H1 (cell line): Measurements from ENCODE around the gene SMAD6. TPM values are rescaled to one million over a fixed set of nuclear protein-coding genes. Genes with fewer than 3 reads are reported as not detected.

ENCODE experiments used
- polyA plus RNA-seq, 7 experiments: library from polyadenylated mRNA; depleted of rRNA in 3 of 7; stranded (reverse) in 5 of 7; unstranded in 2 of 7; fragments of >200 nt in 5 of 7; fragments of 200-250 nt in 2 of 7; gene quantifications; 1 replicate in 5 of 7; 2 replicates in 1 of 7; 4 replicates in 1 of 7; pipeline versions ENCODE4 v1.2.1 to v1.2.3, GENCODE V29; 2011 to 2013; ENCODE audit warnings: missing spikeins in 2 of 7, mixed read lengths in 2 of 7
- total RNA-seq: library from RNA; stranded (reverse); fragmentation: NEBNext Ultra II Directional; extraction: Animal tissue kit (Norgen Biotek cat#: 25700); gene quantifications from 2 replicates; pipeline ENCODE4 v1.2.1, GENCODE V29; 2021
- TF ChIP-seq, protein P1 (sequence below): fragments of 300-600 bp; sonication (generic); IDR thresholded peaks from 2 replicates; pipeline ENCODE4 v1.7.1; 2012; ENCODE audit warnings: low read length, moderate library complexity, mild to moderate bottlenecking, inconsistent platforms; ENCODE audit not compliant: insufficient replicate concordance

SMAD6 gene
- total and polyA plus RNA-seq, 2 of the 8 experiments (the other 6 are each of a cell fraction or from before 2014, with no cell fraction given), result 1.8 to 7.0 TPM

GRCh38 chr15:66758844-66759243, 56.8 kb downstream of the SMAD6 start (continued):
- TF ChIP-seq, protein P1, sequence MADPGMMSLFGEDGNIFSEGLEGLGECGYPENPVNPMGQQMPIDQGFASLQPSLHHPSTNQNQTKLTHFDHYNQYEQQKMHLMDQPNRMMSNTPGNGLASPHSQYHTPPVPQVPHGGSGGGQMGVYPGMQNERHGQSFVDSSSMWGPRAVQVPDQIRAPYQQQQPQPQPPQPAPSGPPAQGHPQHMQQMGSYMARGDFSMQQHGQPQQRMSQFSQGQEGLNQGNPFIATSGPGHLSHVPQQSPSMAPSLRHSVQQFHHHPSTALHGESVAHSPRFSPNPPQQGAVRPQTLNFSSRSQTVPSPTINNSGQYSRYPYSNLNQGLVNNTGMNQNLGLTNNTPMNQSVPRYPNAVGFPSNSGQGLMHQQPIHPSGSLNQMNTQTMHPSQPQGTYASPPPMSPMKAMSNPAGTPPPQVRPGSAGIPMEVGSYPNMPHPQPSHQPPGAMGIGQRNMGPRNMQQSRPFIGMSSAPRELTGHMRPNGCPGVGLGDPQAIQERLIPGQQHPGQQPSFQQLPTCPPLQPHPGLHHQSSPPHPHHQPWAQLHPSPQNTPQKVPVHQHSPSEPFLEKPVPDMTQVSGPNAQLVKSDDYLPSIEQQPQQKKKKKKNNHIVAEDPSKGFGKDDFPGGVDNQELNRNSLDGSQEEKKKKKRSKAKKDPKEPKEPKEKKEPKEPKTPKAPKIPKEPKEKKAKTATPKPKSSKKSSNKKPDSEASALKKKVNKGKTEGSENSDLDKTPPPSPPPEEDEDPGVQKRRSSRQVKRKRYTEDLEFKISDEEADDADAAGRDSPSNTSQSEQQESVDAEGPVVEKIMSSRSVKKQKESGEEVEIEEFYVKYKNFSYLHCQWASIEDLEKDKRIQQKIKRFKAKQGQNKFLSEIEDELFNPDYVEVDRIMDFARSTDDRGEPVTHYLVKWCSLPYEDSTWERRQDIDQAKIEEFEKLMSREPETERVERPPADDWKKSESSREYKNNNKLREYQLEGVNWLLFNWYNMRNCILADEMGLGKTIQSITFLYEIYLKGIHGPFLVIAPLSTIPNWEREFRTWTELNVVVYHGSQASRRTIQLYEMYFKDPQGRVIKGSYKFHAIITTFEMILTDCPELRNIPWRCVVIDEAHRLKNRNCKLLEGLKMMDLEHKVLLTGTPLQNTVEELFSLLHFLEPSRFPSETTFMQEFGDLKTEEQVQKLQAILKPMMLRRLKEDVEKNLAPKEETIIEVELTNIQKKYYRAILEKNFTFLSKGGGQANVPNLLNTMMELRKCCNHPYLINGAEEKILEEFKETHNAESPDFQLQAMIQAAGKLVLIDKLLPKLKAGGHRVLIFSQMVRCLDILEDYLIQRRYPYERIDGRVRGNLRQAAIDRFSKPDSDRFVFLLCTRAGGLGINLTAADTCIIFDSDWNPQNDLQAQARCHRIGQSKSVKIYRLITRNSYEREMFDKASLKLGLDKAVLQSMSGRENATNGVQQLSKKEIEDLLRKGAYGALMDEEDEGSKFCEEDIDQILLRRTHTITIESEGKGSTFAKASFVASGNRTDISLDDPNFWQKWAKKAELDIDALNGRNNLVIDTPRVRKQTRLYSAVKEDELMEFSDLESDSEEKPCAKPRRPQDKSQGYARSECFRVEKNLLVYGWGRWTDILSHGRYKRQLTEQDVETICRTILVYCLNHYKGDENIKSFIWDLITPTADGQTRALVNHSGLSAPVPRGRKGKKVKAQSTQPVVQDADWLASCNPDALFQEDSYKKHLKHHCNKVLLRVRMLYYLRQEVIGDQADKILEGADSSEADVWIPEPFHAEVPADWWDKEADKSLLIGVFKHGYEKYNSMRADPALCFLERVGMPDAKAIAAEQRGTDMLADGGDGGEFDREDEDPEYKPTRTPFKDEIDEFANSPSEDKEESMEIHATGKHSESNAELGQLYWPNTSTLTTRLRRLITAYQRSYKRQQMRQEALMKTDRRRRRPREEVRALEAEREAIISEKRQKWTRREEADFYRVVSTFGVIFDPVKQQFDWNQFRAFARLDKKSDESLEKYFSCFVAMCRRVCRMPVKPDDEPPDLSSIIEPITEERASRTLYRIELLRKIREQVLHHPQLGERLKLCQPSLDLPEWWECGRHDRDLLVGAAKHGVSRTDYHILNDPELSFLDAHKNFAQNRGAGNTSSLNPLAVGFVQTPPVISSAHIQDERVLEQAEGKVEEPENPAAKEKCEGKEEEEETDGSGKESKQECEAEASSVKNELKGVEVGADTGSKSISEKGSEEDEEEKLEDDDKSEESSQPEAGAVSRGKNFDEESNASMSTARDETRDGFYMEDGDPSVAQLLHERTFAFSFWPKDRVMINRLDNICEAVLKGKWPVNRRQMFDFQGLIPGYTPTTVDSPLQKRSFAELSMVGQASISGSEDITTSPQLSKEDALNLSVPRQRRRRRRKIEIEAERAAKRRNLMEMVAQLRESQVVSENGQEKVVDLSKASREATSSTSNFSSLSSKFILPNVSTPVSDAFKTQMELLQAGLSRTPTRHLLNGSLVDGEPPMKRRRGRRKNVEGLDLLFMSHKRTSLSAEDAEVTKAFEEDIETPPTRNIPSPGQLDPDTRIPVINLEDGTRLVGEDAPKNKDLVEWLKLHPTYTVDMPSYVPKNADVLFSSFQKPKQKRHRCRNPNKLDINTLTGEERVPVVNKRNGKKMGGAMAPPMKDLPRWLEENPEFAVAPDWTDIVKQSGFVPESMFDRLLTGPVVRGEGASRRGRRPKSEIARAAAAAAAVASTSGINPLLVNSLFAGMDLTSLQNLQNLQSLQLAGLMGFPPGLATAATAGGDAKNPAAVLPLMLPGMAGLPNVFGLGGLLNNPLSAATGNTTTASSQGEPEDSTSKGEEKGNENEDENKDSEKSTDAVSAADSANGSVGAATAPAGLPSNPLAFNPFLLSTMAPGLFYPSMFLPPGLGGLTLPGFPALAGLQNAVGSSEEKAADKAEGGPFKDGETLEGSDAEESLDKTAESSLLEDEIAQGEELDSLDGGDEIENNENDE, result no peak
